ENCODE results near the gene CDC42SE2.
"Not testable (repeated sequence)": the region's sequence is repeated elsewhere in the genome, so short reads cannot be mapped to it uniquely, and the experiment has no call there.

CDC42SE2 gene

GRCh38 chr5:131305906-131306305 lies 42.1 kb downstream of the CDC42SE2 start:
- DNase-seq (ENCODE audit: low read depth): peak; percentile 74
- TF ChIP-seq CTCF (IDR thresholded peaks at IDR 0.05; ENCODE audit: insufficient read depth, low read depth, low read length, missing control alignments): no peak
- H3K4me3 ChIP-seq (ENCODE audit: low read length): no peak overlapping the region

GRCh38 chr5:131312235-131312772 lies 48.5 kb downstream of the CDC42SE2 start:
- not testable (repeated sequence) for DNase-seq (ENCODE audit: low read depth); H3K4me3 ChIP-seq (ENCODE audit: low read length)

- TF ChIP-seq CTCF (IDR thresholded peaks at IDR 0.05; ENCODE audit: insufficient read depth, low read depth, low read length, missing control alignments): no peak
- DNase-seq (ENCODE audit: low read depth): no peak
These were observed 52.2 kb downstream of the CDC42SE2 start for GRCh38 chr5:131316026-131316425.

GRCh38 chr5:131316822-131317221 lies 53.0 kb downstream of the CDC42SE2 start:
- TF ChIP-seq CTCF (IDR thresholded peaks at IDR 0.05; ENCODE audit: insufficient read depth, low read depth, low read length, missing control alignments): no peak
- DNase-seq (ENCODE audit: low read depth): no peak
- no peak overlapping the region for H3K4me3 ChIP-seq (ENCODE audit: low read length)

More at GRCh38 chr5:131316026-131316425, 52.2 kb downstream of the CDC42SE2 start:
- no peak overlapping the region for H3K4me3 ChIP-seq (ENCODE audit: low read length)

- H3K4me3 ChIP-seq (ENCODE audit: low read length): no peak overlapping the region
- no peak for DNase-seq (ENCODE audit: low read depth)
- no peak for TF ChIP-seq CTCF (IDR thresholded peaks at IDR 0.05; ENCODE audit: insufficient read depth, low read depth, low read length, missing control alignments)
These were observed 54.6 kb downstream of the CDC42SE2 start for GRCh38 chr5:131318455-131318854.

- DNase-seq (ENCODE audit: low read depth): no peak
- no peak for TF ChIP-seq CTCF (IDR thresholded peaks at IDR 0.05; ENCODE audit: insufficient read depth, low read depth, low read length, missing control alignments)
- H3K4me3 ChIP-seq (ENCODE audit: low read length): no peak overlapping the region
These were observed 57.2 kb downstream of the CDC42SE2 start for GRCh38 chr5:131321066-131321465.

- H3K4me3 ChIP-seq (ENCODE audit: low read length): no peak overlapping the region
- TF ChIP-seq CTCF (IDR thresholded peaks at IDR 0.05; ENCODE audit: insufficient read depth, low read depth, low read length, missing control alignments): no peak
- DNase-seq (ENCODE audit: low read depth): peak; percentile 43
These were observed 59.1 kb downstream of the CDC42SE2 start for GRCh38 chr5:131322926-131323325.
